K562 (cell line): ENCODE data around the gene SPRYD3. TPM values are rescaled to one million over a fixed set of nuclear protein-coding genes. Genes with fewer than 3 reads are reported as not detected.

ENCODE experiments used
- CBX3 ChIP-seq, 2 experiments: IDR thresholded peaks; 1 replicate in 1 of 2; 2 replicates in 1 of 2; pipeline ENCODE4 v1.6.1; 2012; ENCODE audit warnings: inconsistent platforms in 2 of 2, low read length in 2 of 2, borderline replicate concordance in 1 of 2, control low read depth in 1 of 2
- CREB1 ChIP-seq, 2 experiments: sonication (generic) in 1 of 2; formaldehyde crosslinking in 1 of 2; IDR thresholded peaks; 2 replicates each; pipeline versions ENCODE4 v1.6.1 to v1.8.0; 2012 to 2022; ENCODE audit warnings: inconsistent platforms in 1 of 2, mild to moderate bottlenecking in 1 of 2, missing genetic modification reagents in 1 of 2, moderate library complexity in 1 of 2
- EP400 ChIP-seq: fragments of 450-650 bp; IDR thresholded peaks from 2 replicates; pipeline ENCODE4 v1.6.1; 2017; ENCODE audit warnings: antibody characterized with exemption, mild to moderate bottlenecking, moderate library complexity
- KAT7 ChIP-seq: sonication (generic); formaldehyde crosslinking; IDR thresholded peaks from 2 replicates; pipeline ENCODE4 v1.8.0; 2022; ENCODE audit warnings: missing genetic modification reagents, mild to moderate bottlenecking, borderline replicate concordance
- MTA2 ChIP-seq: fragments of 450-650 bp; IDR thresholded peaks from 2 replicates; pipeline ENCODE4 v1.6.1; 2016; ENCODE audit warnings: low read depth
- SMAD2 ChIP-seq: fragments of 150-350 bp; IDR thresholded peaks from 2 replicates; pipeline ENCODE4 v1.6.1; 2014; ENCODE audit warnings: low read depth, mild to moderate bottlenecking, low read length
- SP1 ChIP-seq: sonication (generic); formaldehyde crosslinking; IDR thresholded peaks from 2 replicates; pipeline ENCODE4 v1.8.1; 2022; ENCODE audit warnings: mild to moderate bottlenecking, missing genetic modification reagents
- SPI1 ChIP-seq: IDR thresholded peaks from 2 replicates; pipeline ENCODE4 v1.6.1; 2011; ENCODE audit warnings: low read depth, low read length, control low read depth, borderline replicate concordance
- TAF7 ChIP-seq: fragments of 450-650 bp; IDR thresholded peaks from 2 replicates; pipeline ENCODE4 v1.6.1; 2016; ENCODE audit warnings: missing genetic modification characterization, missing compliant biosample characterization
- ZNF347 ChIP-seq: fragments of 450-650 bp; formaldehyde crosslinking; IDR thresholded peaks from 2 replicates; pipeline ENCODE4 v1.4.0; 2020; ENCODE audit warnings: low read depth, mild to moderate bottlenecking, moderate library complexity
- polyA plus RNA-seq, 8 experiments: library from polyadenylated mRNA; depleted of rRNA in 4 of 8; stranded (reverse) in 5 of 8; unstranded in 3 of 8; fragments of >200 nt; fragmentation: Nextera tagmentation in 2 of 8; fragmentation: Illumina TruSeq in 1 of 8; extraction: Ambion mirVana in 2 of 8; extraction: Trizol in 1 of 8; gene quantifications; 2 replicates each; pipeline versions ENCODE4 v1.2.1 to v1.2.3, GENCODE V29; 2011 to 2014; ENCODE audit warnings: inconsistent platforms in 1 of 8, missing spikeins in 1 of 8
- total RNA-seq, 7 experiments: library from RNA; depleted of rRNA in 6 of 7; stranded (reverse); fragments of >200 nt in 6 of 7; fragmentation: Illumina TruSeq in 2 of 7; extraction: Trizol in 2 of 7; gene quantifications; 2 replicates each; pipeline versions ENCODE4 v1.2.1 to v1.2.3, GENCODE V29; 2011 to 2021; ENCODE audit warnings: low replicate concordance in 1 of 7
- TF ChIP-seq, protein P1 (sequence below), 2 experiments: fragments of 150-350 bp in 1 of 2; IDR thresholded peaks; 2 replicates each; pipeline ENCODE4 v1.6.1; 2012 to 2016; ENCODE audit warnings: low read depth in 2 of 2, low read length in 2 of 2, mild to moderate bottlenecking in 1 of 2, moderate library complexity in 1 of 2
- TF ChIP-seq, protein P2 (sequence below): sonication (generic); formaldehyde crosslinking; IDR thresholded peaks from 2 replicates; pipeline ENCODE4 v1.8.1; 2023; ENCODE audit warnings: mild to moderate bottlenecking, missing genetic modification reagents, moderate library complexity
- TF ChIP-seq, protein P3 (sequence below): fragments of 250-450 bp; sonication (Bioruptor Pico); IDR thresholded peaks from 2 replicates; pipeline ENCODE4 v1.4.0; 2020; ENCODE audit warnings: mild to moderate bottlenecking
- TF ChIP-seq, protein P4 (sequence below): fragments of 250-450 bp; sonication (Bioruptor Pico); IDR thresholded peaks from 2 replicates; pipeline ENCODE4 v1.4.0; 2020; ENCODE audit warnings: mild to moderate bottlenecking, moderate library complexity
- TF ChIP-seq, protein P5 (sequence below): sonication (generic); formaldehyde crosslinking; IDR thresholded peaks from 2 replicates; pipeline ENCODE4 v1.8.0; 2022; ENCODE audit warnings: missing genetic modification reagents, mild to moderate bottlenecking, moderate library complexity, borderline replicate concordance
- TF ChIP-seq, protein P6 (sequence below): sonication (generic); formaldehyde crosslinking; IDR thresholded peaks from 2 replicates; pipeline ENCODE4 v1.8.1; 2023; ENCODE audit warnings: mild to moderate bottlenecking, missing genetic modification reagents

Gene SPRYD3
- total and polyA plus RNA-seq, 9 of the 15 experiments (the other 6 are each of a cell fraction or from before 2014, with no cell fraction given): 1.5 to 13.6 (median 7.6) TPM

DNA sequence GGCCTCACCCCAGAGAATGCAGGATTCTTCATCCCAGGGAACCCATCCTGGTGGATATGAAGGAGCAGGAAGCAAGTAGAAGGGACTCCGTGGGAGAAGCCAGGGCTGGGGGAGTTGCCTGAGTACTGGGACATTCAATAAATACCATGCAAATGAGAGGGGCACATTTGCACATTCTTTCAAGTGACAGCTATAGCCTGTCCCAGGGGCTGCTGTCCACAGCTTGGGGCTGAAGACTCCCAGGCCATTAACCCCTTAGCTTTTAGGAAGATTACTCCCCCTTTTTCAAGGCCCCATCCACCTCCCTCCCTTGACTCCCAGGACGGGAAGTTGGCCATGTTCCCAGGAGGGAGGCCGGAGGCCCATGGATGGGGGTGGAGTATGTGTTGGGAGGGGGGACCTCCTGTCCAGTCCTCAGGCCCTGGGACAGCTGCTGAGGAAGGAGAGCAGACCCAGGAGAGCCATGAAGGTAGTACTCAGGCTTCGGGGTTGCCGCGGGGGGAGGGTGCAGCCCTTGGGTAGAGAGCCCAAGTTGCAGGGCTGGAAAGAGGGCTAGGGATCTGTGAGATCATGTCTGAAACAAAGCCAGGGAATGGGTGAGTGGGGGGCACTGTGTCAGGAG, 30.3 kb downstream of the SPRYD3 start (continued):
- TF ChIP-seq, protein P1, sequence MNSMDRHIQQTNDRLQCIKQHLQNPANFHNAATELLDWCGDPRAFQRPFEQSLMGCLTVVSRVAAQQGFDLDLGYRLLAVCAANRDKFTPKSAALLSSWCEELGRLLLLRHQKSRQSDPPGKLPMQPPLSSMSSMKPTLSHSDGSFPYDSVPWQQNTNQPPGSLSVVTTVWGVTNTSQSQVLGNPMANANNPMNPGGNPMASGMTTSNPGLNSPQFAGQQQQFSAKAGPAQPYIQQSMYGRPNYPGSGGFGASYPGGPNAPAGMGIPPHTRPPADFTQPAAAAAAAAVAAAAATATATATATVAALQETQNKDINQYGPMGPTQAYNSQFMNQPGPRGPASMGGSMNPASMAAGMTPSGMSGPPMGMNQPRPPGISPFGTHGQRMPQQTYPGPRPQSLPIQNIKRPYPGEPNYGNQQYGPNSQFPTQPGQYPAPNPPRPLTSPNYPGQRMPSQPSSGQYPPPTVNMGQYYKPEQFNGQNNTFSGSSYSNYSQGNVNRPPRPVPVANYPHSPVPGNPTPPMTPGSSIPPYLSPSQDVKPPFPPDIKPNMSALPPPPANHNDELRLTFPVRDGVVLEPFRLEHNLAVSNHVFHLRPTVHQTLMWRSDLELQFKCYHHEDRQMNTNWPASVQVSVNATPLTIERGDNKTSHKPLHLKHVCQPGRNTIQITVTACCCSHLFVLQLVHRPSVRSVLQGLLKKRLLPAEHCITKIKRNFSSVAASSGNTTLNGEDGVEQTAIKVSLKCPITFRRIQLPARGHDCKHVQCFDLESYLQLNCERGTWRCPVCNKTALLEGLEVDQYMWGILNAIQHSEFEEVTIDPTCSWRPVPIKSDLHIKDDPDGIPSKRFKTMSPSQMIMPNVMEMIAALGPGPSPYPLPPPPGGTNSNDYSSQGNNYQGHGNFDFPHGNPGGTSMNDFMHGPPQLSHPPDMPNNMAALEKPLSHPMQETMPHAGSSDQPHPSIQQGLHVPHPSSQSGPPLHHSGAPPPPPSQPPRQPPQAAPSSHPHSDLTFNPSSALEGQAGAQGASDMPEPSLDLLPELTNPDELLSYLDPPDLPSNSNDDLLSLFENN (IDR thresholded peaks at IDR 0.05; ENCODE audit: low read depth in 2 of 2, low read length in 2 of 2): no peak
- TF ChIP-seq MTA2 (no peak), SMAD2 (no peak), TAF7 (tag) (no peak), SPI1 (no peak), ZNF347 (CRISPR knock-in tag) (no peak), SP1 (CRISPR knock-in tag) (0 out of 2 replicates have a peak, but pooled peaks have one; percentile 25), CBX3 (IDR thresholded peaks at IDR 0.05; ENCODE audit: borderline replicate concordance in 1 of 2, low read length in 2 of 2) (no peak), CREB1 (IDR thresholded peaks at IDR 0.05) (no peak), CREB1 (CRISPR knock-in tag; IDR thresholded peaks at IDR 0.05) (0 out of 2 replicates have a peak, but pooled peaks have one; percentile 23), EP400 (no peak), KAT7 (no peak)
- TF ChIP-seq, protein P2, sequence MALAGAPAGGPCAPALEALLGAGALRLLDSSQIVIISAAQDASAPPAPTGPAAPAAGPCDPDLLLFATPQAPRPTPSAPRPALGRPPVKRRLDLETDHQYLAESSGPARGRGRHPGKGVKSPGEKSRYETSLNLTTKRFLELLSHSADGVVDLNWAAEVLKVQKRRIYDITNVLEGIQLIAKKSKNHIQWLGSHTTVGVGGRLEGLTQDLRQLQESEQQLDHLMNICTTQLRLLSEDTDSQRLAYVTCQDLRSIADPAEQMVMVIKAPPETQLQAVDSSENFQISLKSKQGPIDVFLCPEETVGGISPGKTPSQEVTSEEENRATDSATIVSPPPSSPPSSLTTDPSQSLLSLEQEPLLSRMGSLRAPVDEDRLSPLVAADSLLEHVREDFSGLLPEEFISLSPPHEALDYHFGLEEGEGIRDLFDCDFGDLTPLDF (CRISPR knock-in tag): no peak
- TF ChIP-seq, protein P3, sequence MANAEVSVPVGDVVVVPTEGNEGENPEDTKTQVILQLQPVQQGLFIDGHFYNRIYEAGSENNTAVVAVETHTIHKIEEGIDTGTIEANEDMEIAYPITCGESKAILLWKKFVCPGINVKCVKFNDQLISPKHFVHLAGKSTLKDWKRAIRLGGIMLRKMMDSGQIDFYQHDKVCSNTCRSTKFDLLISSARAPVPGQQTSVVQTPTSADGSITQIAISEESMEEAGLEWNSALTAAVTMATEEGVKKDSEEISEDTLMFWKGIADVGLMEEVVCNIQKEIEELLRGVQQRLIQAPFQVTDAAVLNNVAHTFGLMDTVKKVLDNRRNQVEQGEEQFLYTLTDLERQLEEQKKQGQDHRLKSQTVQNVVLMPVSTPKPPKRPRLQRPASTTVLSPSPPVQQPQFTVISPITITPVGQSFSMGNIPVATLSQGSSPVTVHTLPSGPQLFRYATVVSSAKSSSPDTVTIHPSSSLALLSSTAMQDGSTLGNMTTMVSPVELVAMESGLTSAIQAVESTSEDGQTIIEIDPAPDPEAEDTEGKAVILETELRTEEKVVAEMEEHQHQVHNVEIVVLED (CRISPR knock-in tag): no peak
- TF ChIP-seq, protein P4, sequence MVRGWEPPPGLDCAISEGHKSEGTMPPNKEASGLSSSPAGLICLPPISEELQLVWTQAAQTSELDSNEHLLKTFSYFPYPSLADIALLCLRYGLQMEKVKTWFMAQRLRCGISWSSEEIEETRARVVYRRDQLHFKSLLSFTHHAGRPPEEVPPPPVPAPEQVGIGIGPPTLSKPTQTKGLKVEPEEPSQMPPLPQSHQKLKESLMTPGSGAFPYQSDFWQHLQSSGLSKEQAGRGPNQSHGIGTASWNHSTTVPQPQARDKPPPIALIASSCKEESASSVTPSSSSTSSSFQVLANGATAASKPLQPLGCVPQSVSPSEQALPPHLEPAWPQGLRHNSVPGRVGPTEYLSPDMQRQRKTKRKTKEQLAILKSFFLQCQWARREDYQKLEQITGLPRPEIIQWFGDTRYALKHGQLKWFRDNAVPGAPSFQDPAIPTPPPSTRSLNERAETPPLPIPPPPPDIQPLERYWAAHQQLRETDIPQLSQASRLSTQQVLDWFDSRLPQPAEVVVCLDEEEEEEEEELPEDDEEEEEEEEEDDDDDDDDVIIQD (CRISPR knock-in tag): no peak
- TF ChIP-seq, protein P5, sequence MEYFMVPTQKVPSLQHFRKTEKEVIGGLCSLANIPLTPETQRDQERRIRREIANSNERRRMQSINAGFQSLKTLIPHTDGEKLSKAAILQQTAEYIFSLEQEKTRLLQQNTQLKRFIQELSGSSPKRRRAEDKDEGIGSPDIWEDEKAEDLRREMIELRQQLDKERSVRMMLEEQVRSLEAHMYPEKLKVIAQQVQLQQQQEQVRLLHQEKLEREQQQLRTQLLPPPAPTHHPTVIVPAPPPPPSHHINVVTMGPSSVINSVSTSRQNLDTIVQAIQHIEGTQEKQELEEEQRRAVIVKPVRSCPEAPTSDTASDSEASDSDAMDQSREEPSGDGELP (CRISPR knock-in tag): peak; percentile 21; the same call in 1 of the 2 replicates
- TF ChIP-seq, protein P6, sequence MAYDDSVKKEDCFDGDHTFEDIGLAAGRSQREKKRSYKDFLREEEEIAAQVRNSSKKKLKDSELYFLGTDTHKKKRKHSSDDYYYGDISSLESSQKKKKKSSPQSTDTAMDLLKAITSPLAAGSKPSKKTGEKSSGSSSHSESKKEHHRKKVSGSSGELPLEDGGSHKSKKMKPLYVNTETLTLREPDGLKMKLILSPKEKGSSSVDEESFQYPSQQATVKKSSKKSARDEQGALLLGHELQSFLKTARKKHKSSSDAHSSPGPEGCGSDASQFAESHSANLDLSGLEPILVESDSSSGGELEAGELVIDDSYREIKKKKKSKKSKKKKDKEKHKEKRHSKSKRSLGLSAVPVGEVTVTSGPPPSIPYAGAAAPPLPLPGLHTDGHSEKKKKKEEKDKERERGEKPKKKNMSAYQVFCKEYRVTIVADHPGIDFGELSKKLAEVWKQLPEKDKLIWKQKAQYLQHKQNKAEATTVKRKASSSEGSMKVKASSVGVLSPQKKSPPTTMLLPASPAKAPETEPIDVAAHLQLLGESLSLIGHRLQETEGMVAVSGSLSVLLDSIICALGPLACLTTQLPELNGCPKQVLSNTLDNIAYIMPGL (CRISPR knock-in tag): no peak
